Neural cell (in vitro differentiated cells): ENCODE results near the gene CCDC12. TPM values are rescaled to one million over a fixed set of nuclear protein-coding genes. Genes with fewer than 3 reads are reported as not detected.

Experiments
- H2AFZ ChIP-seq: fragments of 200-600, 300-800 bp; sonication (generic), shearing (Covaris generic); 2 replicates; pipeline ENCODE4 v1.6.0; 2014; ENCODE audit warnings: low read depth, mild to moderate bottlenecking, antibody characterized with exemption, low read length, moderate library complexity
- H3F3A ChIP-seq: fragments of 200-600 bp; shearing (Covaris generic); 2 replicates; pipeline ENCODE4 v1.6.1; 2016; ENCODE audit warnings: mild to moderate bottlenecking, moderate library complexity, mixed read lengths, antibody characterized with exemption, low read length; ENCODE audit not compliant: insufficient read depth, poor library complexity, severe bottlenecking
- H3K27ac ChIP-seq: fragments of 200-600, 300-800 bp; sonication (generic), shearing (Covaris generic); 2 replicates; pipeline ENCODE4 v1.5.1; 2014; ENCODE audit warnings: mild to moderate bottlenecking, low read length, moderate library complexity
- H3K27me3 ChIP-seq: fragments of 300-800, 200-600 bp; sonication (generic), shearing (Covaris generic); 2 replicates; pipeline ENCODE4 v1.6.0; 2014; ENCODE audit warnings: mild to moderate bottlenecking, low read depth, low read length, moderate library complexity; ENCODE audit not compliant: insufficient read depth
- H3K36me3 ChIP-seq: fragments of 300-800, 200-600 bp; sonication (generic), shearing (Covaris generic); 2 replicates; pipeline ENCODE4 v1.5.1; 2014; ENCODE audit warnings: mild to moderate bottlenecking, antibody characterized with exemption, low read length, moderate library complexity; ENCODE audit not compliant: insufficient read depth
- H3K4me2 ChIP-seq: fragments of 300-800, 200-600 bp; sonication (generic), shearing (Covaris generic); 2 replicates; pipeline ENCODE4 v1.6.0; 2014; ENCODE audit warnings: mild to moderate bottlenecking, low read length
- H3K4me3 ChIP-seq: fragments of 300-800, 200-600 bp; sonication (generic), shearing (Covaris generic); 2 replicates; pipeline ENCODE4 v1.5.1; 2014; ENCODE audit warnings: mild to moderate bottlenecking, low read length, moderate library complexity
- H3K79me2 ChIP-seq: fragments of 200-600 bp; shearing (Covaris generic); replicated peaks from 2 replicates; pipeline ENCODE4 v1.6.0; 2014; ENCODE audit warnings: mild to moderate bottlenecking, low read length, moderate library complexity; ENCODE audit not compliant: insufficient read depth
- H3K9ac ChIP-seq: fragments of 300-800, 200-600 bp; sonication (generic), shearing (Covaris generic); 2 replicates; pipeline ENCODE4 v1.6.1; 2016; ENCODE audit warnings: mild to moderate bottlenecking, low read length, mixed read lengths
- H3K9me2 ChIP-seq: fragments of 200-600 bp; shearing (Covaris generic); 2 replicates; pipeline ENCODE4 v1.6.1; 2016; ENCODE audit warnings: mild to moderate bottlenecking, low read length, mixed read lengths; ENCODE audit not compliant: insufficient read depth
- H3K9me3 ChIP-seq: fragments of 200-600, 300-800 bp; sonication (generic), shearing (Covaris generic); 2 replicates; pipeline ENCODE4 v1.6.1; 2016; ENCODE audit warnings: mild to moderate bottlenecking, mixed run types, low read length, moderate library complexity, mixed read lengths
- H4K20me1 ChIP-seq: fragments of 200-600 bp; shearing (Covaris generic); 2 replicates; pipeline ENCODE4 v1.6.1; 2016; ENCODE audit warnings: mild to moderate bottlenecking, mixed run types; ENCODE audit not compliant: insufficient read depth
- CTCF ChIP-seq: fragments of 450-650 bp; IDR thresholded peaks from 2 replicates; pipeline ENCODE4 v1.5.1; 2014; ENCODE audit warnings: antibody characterized with exemption, mild to moderate bottlenecking, moderate library complexity; ENCODE audit not compliant: poor library complexity, severe bottlenecking
- EP300 ChIP-seq: fragments of 450-650 bp; conservative IDR thresholded peaks from 2 replicates; pipeline ENCODE4 v1.6.1; 2014; ENCODE audit warnings: antibody characterized with exemption, mild to moderate bottlenecking, moderate library complexity; ENCODE audit not compliant: poor library complexity, severe bottlenecking
- EZH2 ChIP-seq: fragments of 200-600, 300-800 bp; shearing (Covaris generic), sonication (generic); IDR thresholded peaks from 2 replicates; pipeline ENCODE4 v1.6.1; 2014; ENCODE audit warnings: antibody characterized with exemption, low read length, borderline replicate concordance, mild to moderate bottlenecking; ENCODE audit not compliant: insufficient read depth, poor library complexity, severe bottlenecking
- MXI1 ChIP-seq: fragments of 450-650 bp; conservative IDR thresholded peaks from 2 replicates; pipeline ENCODE4 v1.6.1; 2014; ENCODE audit warnings: antibody characterized with exemption, mild to moderate bottlenecking; ENCODE audit not compliant: poor library complexity, severe bottlenecking
- POLR2AphosphoS5 ChIP-seq: IDR thresholded peaks from 2 replicates; pipeline ENCODE4 v1.6.1; 2012
- RAD21 ChIP-seq: fragments of 450-650 bp; conservative IDR thresholded peaks from 2 replicates; pipeline ENCODE4 v1.6.1; 2014; ENCODE audit warnings: antibody characterized with exemption, mild to moderate bottlenecking, moderate library complexity
- REST ChIP-seq: IDR thresholded peaks from 2 replicates; pipeline ENCODE4 v1.6.1; 2012; ENCODE audit warnings: borderline replicate concordance
- SMC3 ChIP-seq: fragments of 450-650 bp; conservative IDR thresholded peaks from 2 replicates; pipeline ENCODE4 v1.6.1; 2014; ENCODE audit warnings: antibody characterized with exemption, mild to moderate bottlenecking, moderate library complexity; ENCODE audit not compliant: poor library complexity
- TAF1 ChIP-seq: IDR thresholded peaks from 2 replicates; pipeline ENCODE4 v1.6.1; 2012; ENCODE audit warnings: low read depth
- polyA plus RNA-seq: library from polyadenylated mRNA; depleted of rRNA; stranded (reverse); fragments of >200 nt; gene quantifications from 2 replicates; pipeline ENCODE4 v1.2.3, GENCODE V29; 2014

Gene CCDC12
- polyA plus RNA-seq, 1 donor from 2014 or later: 46.4 TPM

- H3K9me2 ChIP-seq: no peaks in the 10 kb centered on the region
- H3F3A ChIP-seq: no peaks in the 10 kb centered on the region
- TF ChIP-seq CTCF (no peak), SMC3 (no peak), RAD21 (no peak), EZH2 (no peak), TAF1 (no peak), REST (no peak), MXI1 (no peak), POLR2AphosphoS5 (no peak), EP300 (no peak)
- peaks cover 39% of the 10 kb centered on the region for H3K79me2 ChIP-seq
- H2AFZ ChIP-seq: no peak overlapping the region
- no peak overlapping the region for H3K27ac ChIP-seq
- no peaks in the 10 kb centered on the region for H3K36me3 ChIP-seq
- H3K27me3 ChIP-seq: no peaks in the 10 kb centered on the region
- no peaks in the 10 kb centered on the region for H4K20me1 ChIP-seq
- no peaks in the 10 kb centered on the region for H3K9me3 ChIP-seq
- H3K4me2 ChIP-seq: no peak overlapping the region
- H3K4me3 ChIP-seq: no peak overlapping the region
- H3K9ac ChIP-seq: no peak overlapping the region
Observed at GRCh38 chr3:46955801-46956259, 20.7 kb downstream of the CCDC12 start.

GRCh38 chr3:46955157-46955556 is 21.4 kb downstream of the CCDC12 start:
- Histone ChIP-seq H3K27me3 (no peaks in the 10 kb centered on the region), H3K79me2 (peaks cover 36% of the 10 kb centered on the region), H2AFZ (no peak overlapping the region), H3K4me3 (no peak overlapping the region), H3K27ac (no peak overlapping the region), H3K4me2 (no peak overlapping the region), H3K9ac (no peak overlapping the region), H3K36me3 (no peaks in the 10 kb centered on the region), H3F3A (no peaks in the 10 kb centered on the region), H3K9me2 (no peaks in the 10 kb centered on the region), H4K20me1 (no peaks in the 10 kb centered on the region), H3K9me3 (no peaks in the 10 kb centered on the region)
- TF ChIP-seq SMC3 (no peak), POLR2AphosphoS5 (no peak), EP300 (no peak), RAD21 (no peak), MXI1 (no peak), TAF1 (no peak), REST (no peak), EZH2 (no peak), CTCF (no peak)
